ENCODE data around the gene CDYL. TPM values are rescaled to one million over a fixed set of nuclear protein-coding genes. Genes with fewer than 3 reads are reported as not detected.

CDYL gene
- total and polyA plus RNA-seq, 7 donors: 14.2 to 82.8 (median 37.9) TPM

- 95 to 96% methylated on average over 9 of the region's 9 CpGs for WGBS, 2 donors
- intact Hi-C loops (cut with DNase I): no loop called here
- Histone ChIP-seq H3K9me3 (peaks cover 0 to 3% (median 1%) of the 10 kb centered on the region in 4 donors), H3K27ac (no peak overlapping the region), H3K27me3 (no peaks in the 10 kb centered on the region), H3K4me1 (peaks cover 0 to 10% (median 2%) of the 10 kb centered on the region in 4 donors), H3K36me3 (peaks cover 0 to 9% (median under 1%) of the 10 kb centered on the region in 4 donors), H3K4me3 (no peak overlapping the region)
- TF ChIP-seq CTCF (IDR thresholded peaks at IDR 0.05) (no peak), EP300 (IDR thresholded peaks at IDR 0.05) (no peak), POLR2AphosphoS5 (IDR thresholded peaks at IDR 0.05) (no peak), POLR2A (IDR thresholded peaks at IDR 0.05) (no peak)
- no peak for DNase-seq
These were observed 126.9 kb downstream of the CDYL start for GRCh38 chr6:4903121-4903520.

- Histone ChIP-seq H3K27me3 (no peaks in the 10 kb centered on the region), H3K4me1 (peaks cover 0 to 10% (median 2%) of the 10 kb centered on the region in 4 donors), H3K4me3 (no peak overlapping the region), H3K9me3 (peaks cover 0 to 3% (median 0%) of the 10 kb centered on the region in 4 donors), H3K36me3 (peaks cover 0 to 2% (median 0%) of the 10 kb centered on the region in 4 donors), H3K27ac (peak overlapping the region in 2 of 4 donors; percentile 10 to 24)
- TF ChIP-seq CTCF (IDR thresholded peaks at IDR 0.05) (no peak), POLR2AphosphoS5 (IDR thresholded peaks at IDR 0.05) (no peak), EP300 (IDR thresholded peaks at IDR 0.05) (no peak), POLR2A (IDR thresholded peaks at IDR 0.05) (no peak)
- no peak for DNase-seq
- 85 to 89% methylated on average over 12 of the region's 12 CpGs for WGBS, 2 donors
- intact Hi-C loops (cut with DNase I): no loop called here
These were observed 127.7 kb downstream of the CDYL start for GRCh38 chr6:4903751-4904370.

- no peak for TF ChIP-seq POLR2A (IDR thresholded peaks at IDR 0.05)
- TF ChIP-seq POLR2AphosphoS5 (IDR thresholded peaks at IDR 0.05): peak in 2 of 4 donors; percentile 12 to 35
- TF ChIP-seq EP300 (IDR thresholded peaks at IDR 0.05): no peak
- TF ChIP-seq CTCF (IDR thresholded peaks at IDR 0.05): no peak
- Histone ChIP-seq H3K36me3 (no peaks in the 10 kb centered on the region), H3K27me3 (no peaks in the 10 kb centered on the region), H3K4me3 (no peak overlapping the region), H3K4me1 (peaks cover 0 to 10% (median 2%) of the 10 kb centered on the region in 4 donors), H3K9me3 (no peaks in the 10 kb centered on the region), H3K27ac (peak overlapping the region in 1 of 4 donors; percentile 24)
- WGBS, 2 donors: 71 to 87% methylated on average over 12 of the region's 12 CpGs
- no peak for DNase-seq
- intact Hi-C loops (cut with DNase I): no loop called here
These were observed 128.3 kb downstream of the CDYL start for GRCh38 chr6:4904461-4905025.

- H3K4me1 ChIP-seq: peaks cover 0 to 12% (median 2%) of the 10 kb centered on the region in 4 donors
- intact Hi-C loops (cut with DNase I): no loop called here
- 16 to 57% methylated on average over 3 of the region's 3 CpGs for WGBS, 2 donors
These were observed 129.6 kb downstream of the CDYL start for GRCh38 chr6:4905826-4906225.

More at GRCh38 chr6:4905826-4906225, 129.6 kb downstream of the CDYL start:
- Histone ChIP-seq H3K9me3 (no peaks in the 10 kb centered on the region), H3K27me3 (no peaks in the 10 kb centered on the region), H3K36me3 (no peaks in the 10 kb centered on the region), H3K27ac (no peak overlapping the region), H3K4me3 (no peak overlapping the region)
- no peak for TF ChIP-seq EP300 (IDR thresholded peaks at IDR 0.05)
- no peak for DNase-seq
